ENCODE measurements around the gene CLCN5. TPM values are rescaled to one million over a fixed set of nuclear protein-coding genes. Genes with fewer than 3 reads are reported as not detected.
"Not testable (repeated sequence)": the region's sequence is repeated elsewhere in the genome, so short reads cannot be mapped to it uniquely, and the experiment has no call there.

The CLCN5 gene
- total RNA-seq, 4 donors from 2014 or later, result 5.2 to 31.8 (median 9.0) TPM

DNA sequence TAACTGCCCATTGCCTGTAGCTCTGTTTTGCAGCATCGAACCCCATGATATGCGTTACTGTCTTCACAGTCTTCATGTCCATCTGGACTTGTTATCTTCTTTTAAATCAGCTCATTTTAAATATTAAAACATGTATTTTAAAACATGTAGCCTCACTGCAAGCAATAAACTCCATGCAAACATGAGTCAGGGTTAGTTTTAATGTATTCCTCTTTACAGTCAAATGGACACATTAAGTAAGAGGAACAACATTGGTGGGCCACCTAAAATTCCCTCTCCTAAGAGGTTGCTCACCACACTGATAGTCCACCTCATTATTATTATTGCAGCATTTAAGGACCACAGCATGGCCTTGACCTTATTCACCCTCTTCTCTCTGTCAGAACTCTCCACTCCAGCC lies 74.1 kb downstream of the CLCN5 start:
- TF ChIP-seq POLR2A (IDR thresholded peaks at IDR 0.05), result no peak
- TF ChIP-seq, protein P1, sequence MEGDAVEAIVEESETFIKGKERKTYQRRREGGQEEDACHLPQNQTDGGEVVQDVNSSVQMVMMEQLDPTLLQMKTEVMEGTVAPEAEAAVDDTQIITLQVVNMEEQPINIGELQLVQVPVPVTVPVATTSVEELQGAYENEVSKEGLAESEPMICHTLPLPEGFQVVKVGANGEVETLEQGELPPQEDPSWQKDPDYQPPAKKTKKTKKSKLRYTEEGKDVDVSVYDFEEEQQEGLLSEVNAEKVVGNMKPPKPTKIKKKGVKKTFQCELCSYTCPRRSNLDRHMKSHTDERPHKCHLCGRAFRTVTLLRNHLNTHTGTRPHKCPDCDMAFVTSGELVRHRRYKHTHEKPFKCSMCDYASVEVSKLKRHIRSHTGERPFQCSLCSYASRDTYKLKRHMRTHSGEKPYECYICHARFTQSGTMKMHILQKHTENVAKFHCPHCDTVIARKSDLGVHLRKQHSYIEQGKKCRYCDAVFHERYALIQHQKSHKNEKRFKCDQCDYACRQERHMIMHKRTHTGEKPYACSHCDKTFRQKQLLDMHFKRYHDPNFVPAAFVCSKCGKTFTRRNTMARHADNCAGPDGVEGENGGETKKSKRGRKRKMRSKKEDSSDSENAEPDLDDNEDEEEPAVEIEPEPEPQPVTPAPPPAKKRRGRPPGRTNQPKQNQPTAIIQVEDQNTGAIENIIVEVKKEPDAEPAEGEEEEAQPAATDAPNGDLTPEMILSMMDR (IDR thresholded peaks at IDR 0.05), result no peak
- no peak overlapping the region for H3K4me3 ChIP-seq (ENCODE audit: low read depth, poor library complexity, severe bottlenecking)
- intact Hi-C loops (cut with DNase I; ENCODE audit: low total_unique reads), result no loop called here
- 84 to 98% methylated on average over 2 of the region's 2 CpGs for WGBS, 2 donors
- no peak for DNase-seq (ENCODE audit: low spot score in 2 of 2)

DNA sequence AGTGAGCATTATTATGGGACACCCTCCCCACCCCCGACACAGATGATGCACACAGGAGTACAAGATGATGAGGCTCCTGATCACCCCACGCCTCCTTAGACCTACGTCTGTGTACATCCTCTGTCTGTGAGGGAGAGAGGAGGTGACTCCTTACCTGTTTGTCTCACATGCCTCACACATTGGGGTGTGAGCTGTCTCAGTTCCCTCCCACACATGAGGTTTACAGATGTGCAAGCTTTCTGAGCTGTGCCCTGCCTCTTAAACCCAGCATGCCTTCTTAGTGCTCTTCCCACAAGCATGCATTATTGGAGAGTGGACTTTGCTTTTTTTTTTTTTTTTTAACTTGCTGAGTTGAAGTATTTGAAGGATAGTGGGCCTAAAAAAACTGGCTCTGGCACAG lies 76.7 kb downstream of the CLCN5 start:
- H3K4me3 ChIP-seq (ENCODE audit: low read depth, poor library complexity, severe bottlenecking), result no peak overlapping the region
- WGBS, 2 donors, result 83 to 89% methylated on average over 3 of the region's 3 CpGs
- intact Hi-C loops (cut with DNase I; ENCODE audit: low total_unique reads), result no loop called here
- DNase-seq (ENCODE audit: low spot score in 2 of 2), result no peak
- TF ChIP-seq, protein P1 (IDR thresholded peaks at IDR 0.05), result no peak
- TF ChIP-seq POLR2A (IDR thresholded peaks at IDR 0.05), result no peak

DNA sequence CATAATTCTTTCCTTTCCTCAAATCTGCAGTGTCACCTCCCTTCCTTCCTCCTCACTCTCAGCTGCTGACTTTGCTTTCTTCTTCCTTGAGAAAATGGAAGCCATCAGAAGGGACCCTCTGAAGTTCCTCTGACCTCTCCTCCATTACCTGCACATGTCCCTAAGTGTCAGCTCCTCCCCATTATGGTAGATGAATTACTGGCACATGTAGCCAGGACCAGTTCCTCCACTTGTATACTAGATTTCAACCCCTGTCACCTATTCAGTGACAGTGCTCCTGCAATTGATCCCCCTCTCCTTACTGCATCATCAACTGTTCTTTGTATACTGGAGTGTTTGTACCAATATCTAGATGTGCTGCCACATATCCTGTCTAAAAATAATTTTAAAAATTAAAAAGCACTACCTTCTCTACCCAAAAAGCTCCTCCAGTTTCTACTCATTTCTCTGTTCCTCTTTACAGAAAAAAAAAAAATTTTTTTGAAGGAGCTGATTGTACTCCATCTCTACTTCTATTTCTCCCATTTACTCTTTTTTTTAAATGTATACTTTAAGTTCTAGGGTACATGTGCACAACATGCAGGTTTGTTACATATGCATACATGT lies 78.6 kb downstream of the CLCN5 start:
- no peak for DNase-seq (ENCODE audit: low spot score in 2 of 2)
- no peak overlapping the region for H3K4me3 ChIP-seq (ENCODE audit: low read depth, poor library complexity, severe bottlenecking)
- TF ChIP-seq POLR2A (IDR thresholded peaks at IDR 0.05), result no peak
- TF ChIP-seq, protein P1 (IDR thresholded peaks at IDR 0.05), result no peak
- intact Hi-C loops (cut with DNase I; ENCODE audit: low total_unique reads), result no loop called here

DNA sequence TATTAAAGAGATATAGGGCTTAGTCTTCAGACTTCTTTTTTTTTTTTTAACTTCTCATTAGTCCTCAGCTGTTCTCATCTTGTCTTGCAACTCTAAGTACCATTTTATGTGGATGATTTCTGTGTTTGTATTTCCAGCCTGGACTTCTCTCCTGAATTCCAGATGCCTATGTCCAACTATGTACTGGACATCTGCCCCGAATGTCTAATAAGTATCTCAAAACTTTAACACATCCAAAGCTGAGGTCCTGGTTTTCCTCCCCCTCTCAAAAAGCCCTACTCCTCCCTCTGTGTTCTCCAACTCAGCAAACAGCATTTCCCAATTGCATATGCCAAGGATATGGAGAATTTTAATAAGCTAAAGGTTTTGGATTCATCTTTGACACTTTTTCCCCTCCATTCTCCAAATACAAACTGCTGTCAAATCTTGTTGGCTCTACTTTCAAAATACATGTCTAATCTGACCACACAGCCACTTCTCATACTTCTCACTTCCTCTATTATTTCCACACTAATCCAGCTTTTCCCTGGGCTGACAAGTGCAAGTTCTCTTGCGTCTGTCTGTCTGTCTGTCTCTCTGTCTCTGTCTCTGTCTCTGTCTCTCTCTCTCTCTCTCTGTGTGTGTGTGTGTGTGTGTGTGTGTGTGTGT lies 79.8 kb downstream of the CLCN5 start:
- no peak overlapping the region for H3K4me3 ChIP-seq (ENCODE audit: low read depth, poor library complexity, severe bottlenecking)
- intact Hi-C loops (cut with DNase I; ENCODE audit: low total_unique reads), result no loop called here
- 65 to 71% methylated on average over 2 of the region's 2 CpGs for WGBS, 2 donors
- no peak for DNase-seq (ENCODE audit: low spot score in 2 of 2)
- TF ChIP-seq POLR2A (IDR thresholded peaks at IDR 0.05), result no peak
- TF ChIP-seq, protein P1 (IDR thresholded peaks at IDR 0.05), result no peak

DNA sequence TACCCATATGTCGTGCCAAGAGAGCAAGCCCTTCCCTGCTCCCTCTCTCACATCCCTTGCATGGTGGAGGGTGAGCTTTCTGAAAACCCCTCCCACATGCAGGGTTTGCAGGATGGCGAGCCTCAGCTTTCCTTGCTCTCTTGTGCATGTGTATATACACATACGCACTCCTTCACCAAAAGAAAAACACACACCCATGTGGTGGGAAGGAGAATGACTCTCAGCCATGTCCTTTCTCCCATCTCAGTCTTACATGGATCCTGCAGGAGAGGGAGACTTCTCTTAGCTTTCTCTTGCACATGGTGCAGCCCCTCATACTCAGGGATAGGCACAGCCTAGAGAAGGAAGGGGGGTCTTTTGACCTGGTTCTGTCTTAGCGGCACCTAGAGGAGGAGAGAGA lies 81.1 kb downstream of the CLCN5 start:
- WGBS, 2 donors, result 78 to 89% methylated on average over 4 of the region's 4 CpGs
- DNase-seq (ENCODE audit: low spot score in 2 of 2), result no peak
- TF ChIP-seq, protein P1 (IDR thresholded peaks at IDR 0.05), result no peak
- no peak for TF ChIP-seq POLR2A (IDR thresholded peaks at IDR 0.05)
- no peak overlapping the region for H3K4me3 ChIP-seq (ENCODE audit: low read depth, poor library complexity, severe bottlenecking)
- intact Hi-C loops (cut with DNase I; ENCODE audit: low total_unique reads), result no loop called here

DNA sequence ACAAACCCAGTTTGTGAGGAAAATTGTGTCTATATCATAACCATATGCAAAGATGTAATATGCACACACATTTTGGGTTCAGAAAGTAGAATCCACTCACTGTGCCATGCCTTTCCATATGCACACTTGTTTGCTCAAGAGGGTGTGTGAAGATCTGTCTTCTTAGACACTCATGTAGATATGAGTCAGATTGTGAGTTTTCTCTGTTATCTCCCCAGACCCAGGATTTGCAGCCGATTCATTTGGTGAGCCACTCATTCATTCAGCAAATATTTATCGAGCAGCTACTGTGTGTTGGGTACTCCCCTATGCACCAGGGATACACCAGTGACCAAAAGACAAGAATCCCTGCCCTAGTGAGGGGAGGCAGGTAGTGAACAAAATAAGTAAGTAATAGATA lies 81.5 kb downstream of the CLCN5 start:
- TF ChIP-seq, protein P1 (IDR thresholded peaks at IDR 0.05), result no peak
- no peak for TF ChIP-seq POLR2A (IDR thresholded peaks at IDR 0.05)
- intact Hi-C loops (cut with DNase I; ENCODE audit: low total_unique reads), result no loop called here
- no peak overlapping the region for H3K4me3 ChIP-seq (ENCODE audit: low read depth, poor library complexity, severe bottlenecking)
- DNase-seq (ENCODE audit: low spot score in 2 of 2), result no peak
- 73 to 96% methylated on average over 2 of the region's 2 CpGs for WGBS, 2 donors

DNA sequence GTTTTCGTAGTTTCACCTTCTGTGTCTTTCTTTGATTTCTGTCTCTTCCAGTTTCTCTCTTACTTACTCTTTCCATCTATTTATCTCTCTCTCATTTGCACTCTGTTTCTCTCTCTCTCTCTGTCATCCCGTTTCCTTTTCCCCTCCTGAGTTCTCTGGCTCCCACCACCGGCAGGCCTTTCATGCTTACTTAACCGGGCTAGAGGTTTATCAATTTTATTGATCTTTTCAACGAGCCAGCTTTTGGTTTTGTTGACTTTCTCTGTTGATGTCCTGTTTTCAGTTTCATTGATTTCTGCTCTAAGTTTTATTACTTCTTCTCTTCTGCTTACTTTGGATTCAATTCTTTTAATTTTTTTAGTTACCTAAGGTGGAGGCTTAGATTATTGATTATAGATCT lies 103.2 kb downstream of the CLCN5 start:
- intact Hi-C loops (cut with DNase I; ENCODE audit: low total_unique reads); H3K4me3 ChIP-seq (ENCODE audit: low read depth, poor library complexity, severe bottlenecking); DNase-seq (ENCODE audit: low spot score in 2 of 2): not testable (repeated sequence)
- 65 to 67% methylated on average over 5 of the region's 5 CpGs for WGBS, 2 donors
